ENCODE data around the gene RPS18. TPM values are rescaled to one million over a fixed set of nuclear protein-coding genes. Genes with fewer than 3 reads are reported as not detected.

RPS18 gene
- total and polyA plus RNA-seq, 2 of the 13 experiments (the other 11 are each of a cell fraction or from before 2014, with no cell fraction given) = 3,896 to 5,806 TPM

GRCh38 chr6:33299237-33299944, 27.5 kb downstream of the RPS18 start (continued):
- TF ChIP-seq ZNF30 (CRISPR knock-in tag; IDR thresholded peaks at IDR 0.05) (no peak), KLF9 (CRISPR knock-in tag; IDR thresholded peaks at IDR 0.05; ENCODE audit: low read depth) (peak; percentile 96; the same call in 1 of the 2 replicates), ZNF180 (CRISPR knock-in tag; IDR thresholded peaks at IDR 0.05; ENCODE audit: borderline replicate concordance, low read depth) (0 out of 2 replicates have a peak, but pooled peaks have one; percentile 10), GFI1 (CRISPR knock-in tag; IDR thresholded peaks at IDR 0.05; ENCODE audit: borderline replicate concordance) (peak; percentile 53; the same call in 1 of the 2 replicates), BORCS8-MEF2B (CRISPR knock-in tag; IDR thresholded peaks at IDR 0.05) (peak; percentile 83), HDAC2 (CRISPR knock-in tag; IDR thresholded peaks at IDR 0.05) (peak; percentile 83), ZSCAN9 (CRISPR knock-in tag; IDR thresholded peaks at IDR 0.05; ENCODE audit: borderline replicate concordance) (peak; percentile 96), SMAD1 (CRISPR knock-in tag; IDR thresholded peaks at IDR 0.05; ENCODE audit: borderline replicate concordance, low read depth) (peak; percentile 62; the same call in 1 of the 2 replicates), HMGXB4 (CRISPR knock-in tag; IDR thresholded peaks at IDR 0.05; ENCODE audit: borderline replicate concordance in 1 of 2, low read depth in 1 of 2) (peak; percentile 99 to 100), POGZ (CRISPR knock-in tag; IDR thresholded peaks at IDR 0.05) (peak; percentile 78), SP140L (CRISPR knock-in tag; IDR thresholded peaks at IDR 0.05; ENCODE audit: borderline replicate concordance) (no peak; the same call in 1 of the 2 replicates), ZBTB25 (CRISPR knock-in tag; IDR thresholded peaks at IDR 0.05) (peak; percentile 93), GATAD1 (CRISPR knock-in tag; IDR thresholded peaks at IDR 0.05) (peak; percentile 84), ZNF567 (CRISPR knock-in tag; IDR thresholded peaks at IDR 0.05; ENCODE audit: borderline replicate concordance) (peak; percentile 83; the same call in 1 of the 2 replicates), ZMYM3 (CRISPR knock-in tag; IDR thresholded peaks at IDR 0.05) (no peak; the same call in 1 of the 2 replicates), RARG (CRISPR knock-in tag; IDR thresholded peaks at IDR 0.05; ENCODE audit: low read depth) (0 out of 2 replicates have a peak, but pooled peaks have one; percentile 27), MTA1 (CRISPR knock-in tag; IDR thresholded peaks at IDR 0.05; ENCODE audit: borderline replicate concordance) (peak; percentile 83), SNRNP70 (IDR thresholded peaks at IDR 0.05; ENCODE audit: low read depth, low read length) (no peak), ZNF878 (CRISPR knock-in tag; IDR thresholded peaks at IDR 0.05) (peak; percentile 96), ERF (CRISPR knock-in tag; IDR thresholded peaks at IDR 0.05) (peak; percentile 67; the same call in 1 of the 2 replicates), TBX3 (IDR thresholded peaks at IDR 0.05; ENCODE audit: borderline replicate concordance) (no peak), ZC3H4 (CRISPR knock-in tag; IDR thresholded peaks at IDR 0.05; ENCODE audit: borderline replicate concordance) (0 out of 2 replicates have a peak, but pooled peaks have one; percentile 59)
- TF ChIP-seq, protein P1, sequence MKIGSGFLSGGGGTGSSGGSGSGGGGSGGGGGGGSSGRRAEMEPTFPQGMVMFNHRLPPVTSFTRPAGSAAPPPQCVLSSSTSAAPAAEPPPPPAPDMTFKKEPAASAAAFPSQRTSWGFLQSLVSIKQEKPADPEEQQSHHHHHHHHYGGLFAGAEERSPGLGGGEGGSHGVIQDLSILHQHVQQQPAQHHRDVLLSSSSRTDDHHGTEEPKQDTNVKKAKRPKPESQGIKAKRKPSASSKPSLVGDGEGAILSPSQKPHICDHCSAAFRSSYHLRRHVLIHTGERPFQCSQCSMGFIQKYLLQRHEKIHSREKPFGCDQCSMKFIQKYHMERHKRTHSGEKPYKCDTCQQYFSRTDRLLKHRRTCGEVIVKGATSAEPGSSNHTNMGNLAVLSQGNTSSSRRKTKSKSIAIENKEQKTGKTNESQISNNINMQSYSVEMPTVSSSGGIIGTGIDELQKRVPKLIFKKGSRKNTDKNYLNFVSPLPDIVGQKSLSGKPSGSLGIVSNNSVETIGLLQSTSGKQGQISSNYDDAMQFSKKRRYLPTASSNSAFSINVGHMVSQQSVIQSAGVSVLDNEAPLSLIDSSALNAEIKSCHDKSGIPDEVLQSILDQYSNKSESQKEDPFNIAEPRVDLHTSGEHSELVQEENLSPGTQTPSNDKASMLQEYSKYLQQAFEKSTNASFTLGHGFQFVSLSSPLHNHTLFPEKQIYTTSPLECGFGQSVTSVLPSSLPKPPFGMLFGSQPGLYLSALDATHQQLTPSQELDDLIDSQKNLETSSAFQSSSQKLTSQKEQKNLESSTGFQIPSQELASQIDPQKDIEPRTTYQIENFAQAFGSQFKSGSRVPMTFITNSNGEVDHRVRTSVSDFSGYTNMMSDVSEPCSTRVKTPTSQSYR (CRISPR knock-in tag; IDR thresholded peaks at IDR 0.05; ENCODE audit: borderline replicate concordance) = peak; percentile 46; the same call in 1 of the 2 replicates
- TF ChIP-seq, protein P2, sequence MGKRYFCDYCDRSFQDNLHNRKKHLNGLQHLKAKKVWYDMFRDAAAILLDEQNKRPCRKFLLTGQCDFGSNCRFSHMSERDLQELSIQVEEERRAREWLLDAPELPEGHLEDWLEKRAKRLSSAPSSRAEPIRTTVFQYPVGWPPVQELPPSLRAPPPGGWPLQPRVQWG (CRISPR knock-in tag; IDR thresholded peaks at IDR 0.05; ENCODE audit: borderline replicate concordance, low read depth) = 0 out of 2 replicates have a peak, but pooled peaks have one; percentile 92

All from HepG2 (cell line).